Glutamatergic neuron (in vitro differentiated cells): ENCODE data around the gene ABCC10. TPM values are rescaled to one million over a fixed set of nuclear protein-coding genes. Genes with fewer than 3 reads are reported as not detected.
A peak's percentile ranks its signal among the peaks of the same experiment; 100 is the strongest.
"Not testable (repeated sequence)": the region's sequence is repeated elsewhere in the genome, so short reads cannot be mapped to it uniquely, and the experiment has no call there.

ENCODE experiments used
- DNase-seq: peaks from one replicate; pipeline ENCODE4 v3.0.0; 2022
- H3K27ac Mint-ChIP-seq: one replicate; pipeline ENCODE4 v1.8.0; 2020; ENCODE audit warnings: mild to moderate bottlenecking, mixed read lengths, inconsistent platforms; ENCODE audit not compliant: unreplicated experiment
- H3K27me3 Mint-ChIP-seq: one replicate; pipeline ENCODE4 v1.8.0; 2020; ENCODE audit warnings: mild to moderate bottlenecking, moderate library complexity, mixed read lengths, inconsistent platforms; ENCODE audit not compliant: unreplicated experiment
- H3K36me3 Mint-ChIP-seq: one replicate; pipeline ENCODE4 v1.8.0; 2020; ENCODE audit warnings: mild to moderate bottlenecking, mixed read lengths, inconsistent platforms; ENCODE audit not compliant: unreplicated experiment
- H3K4me1 Mint-ChIP-seq: one replicate; pipeline ENCODE4 v1.8.0; 2020; ENCODE audit warnings: mild to moderate bottlenecking, low read depth, mixed read lengths, inconsistent platforms; ENCODE audit not compliant: unreplicated experiment
- H3K4me3 Mint-ChIP-seq: one replicate; pipeline ENCODE4 v1.8.0; 2020; ENCODE audit warnings: mild to moderate bottlenecking, mixed read lengths, inconsistent platforms; ENCODE audit not compliant: unreplicated experiment
- H3K9me3 Mint-ChIP-seq: one replicate; pipeline ENCODE4 v1.8.0; 2020; ENCODE audit warnings: mild to moderate bottlenecking, moderate library complexity, mixed read lengths, inconsistent platforms; ENCODE audit not compliant: unreplicated experiment
- CTCF ChIP-seq: fragments of 200-600 bp; sonication (generic); IDR thresholded peaks from one replicate; pipeline ENCODE4 v1.5.0; 2021; ENCODE audit not compliant: partially characterized antibody, unreplicated experiment
- long read RNA-seq: library from polyadenylated mRNA; unstranded; transcript quantifications from one replicate; pipeline ENCODE4 v2.0.0, GENCODE V29; 2020; ENCODE audit not compliant: unreplicated experiment
- total RNA-seq: library from RNA; stranded (reverse); fragmentation: NEBNext Ultra II Directional; extraction: Animal tissue kit (Norgen Biotek cat#: 25700); gene quantifications from one replicate; pipeline ENCODE4 v1.2.1, GENCODE V29; 2021; ENCODE audit not compliant: unreplicated experiment

Gene ABCC10
- 94.8 TPM for total RNA-seq
- long read RNA-seq, full-length matches to known transcripts = 1 of 18 reads
- long read RNA-seq, partial matches to known transcripts = 7 of 18 reads
- long read RNA-seq, other reads (novel, unspliced or antisense) = 10 of 18 reads

- peaks cover 12% of the 10 kb centered on the region for H3K9me3 Mint-ChIP-seq
- TF ChIP-seq CTCF = peak; percentile 27
- peak within 1 kb of the TSS; percentile 85 for H3K4me3 Mint-ChIP-seq
- peaks cover 5% of the 10 kb centered on the region for H3K36me3 Mint-ChIP-seq
- peaks cover 8% of the 10 kb centered on the region for H3K4me1 Mint-ChIP-seq
- peak within 1 kb of the TSS; percentile 97 for H3K27ac Mint-ChIP-seq
- H3K27me3 Mint-ChIP-seq = peaks cover 8% of the 10 kb centered on the region
- peak; percentile 97 for DNase-seq
These were observed at the start of gene ABCC10 for GRCh38 chr6:43427406-43428111. ABCC10 (plus strand) TSS chr6:43427541; CDS start chr6:43427979, 438 bp downstream.

GRCh38 chr6:43377710-43378229 lies 49.6 kb upstream of the ABCC10 start:
- TF ChIP-seq CTCF = no peak
- H3K4me1 Mint-ChIP-seq = no peaks in the 10 kb centered on the region

GRCh38 chr6:43378631-43379030 lies 48.7 kb upstream of the ABCC10 start:
- H3K27ac Mint-ChIP-seq = no peak overlapping the region
- TF ChIP-seq CTCF = no peak
- no peaks in the 10 kb centered on the region for H3K4me1 Mint-ChIP-seq
- no peaks in the 10 kb centered on the region for H3K36me3 Mint-ChIP-seq
- peaks cover 2% of the 10 kb centered on the region for H3K27me3 Mint-ChIP-seq
- H3K4me3 Mint-ChIP-seq = no peak overlapping the region
- H3K9me3 Mint-ChIP-seq = no peaks in the 10 kb centered on the region
- no peak for DNase-seq

More at GRCh38 chr6:43377710-43378229, 49.6 kb upstream of the ABCC10 start:
- Mint-ChIP-seq H3K9me3 (no peaks in the 10 kb centered on the region), H3K27me3 (peaks cover 4% of the 10 kb centered on the region), H3K36me3 (no peaks in the 10 kb centered on the region), H3K4me3 (no peak overlapping the region), H3K27ac (no peak overlapping the region)
- no peak for DNase-seq

GRCh38 chr6:43380858-43381257 lies 46.5 kb upstream of the ABCC10 start:
- H3K27me3 Mint-ChIP-seq, H3K36me3 Mint-ChIP-seq: not testable (repeated sequence)

GRCh38 chr6:43383021-43383667 lies 44.2 kb upstream of the ABCC10 start:
- Mint-ChIP-seq H3K9me3 (no peaks in the 10 kb centered on the region), H3K36me3 (no peaks in the 10 kb centered on the region), H3K4me3 (no peak overlapping the region), H3K4me1 (no peaks in the 10 kb centered on the region), H3K27me3 (peaks cover 2% of the 10 kb centered on the region), H3K27ac (no peak overlapping the region)
- no peak for TF ChIP-seq CTCF
- no peak for DNase-seq

More at GRCh38 chr6:43380858-43381257, 46.5 kb upstream of the ABCC10 start:
- H3K27ac Mint-ChIP-seq, H3K4me1 Mint-ChIP-seq, H3K9me3 Mint-ChIP-seq, DNase-seq, H3K4me3 Mint-ChIP-seq: not testable (repeated sequence)
